DMS 273 treated with DMSO at 0.1 percent for 48 hours (cell line): Measurements from ENCODE around the gene OR7A10.

Experiments
- DNase-seq: peaks from one replicate; lab custom pipeline; 2025; lab: John Stamatoyannopoulos, UW

OR7A10 gene

DNA sequence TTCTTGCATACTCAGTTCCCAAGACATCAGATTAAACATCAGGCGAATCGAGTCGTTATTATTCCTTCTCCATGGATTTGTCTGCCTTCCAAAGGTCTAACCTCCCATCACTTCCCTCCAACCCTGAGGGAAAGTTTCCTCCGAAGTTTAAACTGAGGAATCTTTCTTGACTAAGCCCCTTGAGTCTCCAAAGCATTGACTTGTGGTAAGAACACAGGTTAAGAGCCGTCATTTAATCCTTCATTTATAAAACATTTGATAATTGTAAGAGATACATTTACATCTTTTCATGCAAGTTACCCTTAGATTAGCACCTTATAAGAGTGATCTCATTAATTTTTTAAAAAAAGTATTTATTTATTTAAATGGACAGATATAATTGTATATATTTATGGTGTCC is at the start of gene OR7A10:
OR7A10 (minus strand) TSS at position 101 of the 400 bp plus-strand sequence. CDS start 7,045 bp downstream, outside the sequence.
- no peak for DNase-seq

DNA sequence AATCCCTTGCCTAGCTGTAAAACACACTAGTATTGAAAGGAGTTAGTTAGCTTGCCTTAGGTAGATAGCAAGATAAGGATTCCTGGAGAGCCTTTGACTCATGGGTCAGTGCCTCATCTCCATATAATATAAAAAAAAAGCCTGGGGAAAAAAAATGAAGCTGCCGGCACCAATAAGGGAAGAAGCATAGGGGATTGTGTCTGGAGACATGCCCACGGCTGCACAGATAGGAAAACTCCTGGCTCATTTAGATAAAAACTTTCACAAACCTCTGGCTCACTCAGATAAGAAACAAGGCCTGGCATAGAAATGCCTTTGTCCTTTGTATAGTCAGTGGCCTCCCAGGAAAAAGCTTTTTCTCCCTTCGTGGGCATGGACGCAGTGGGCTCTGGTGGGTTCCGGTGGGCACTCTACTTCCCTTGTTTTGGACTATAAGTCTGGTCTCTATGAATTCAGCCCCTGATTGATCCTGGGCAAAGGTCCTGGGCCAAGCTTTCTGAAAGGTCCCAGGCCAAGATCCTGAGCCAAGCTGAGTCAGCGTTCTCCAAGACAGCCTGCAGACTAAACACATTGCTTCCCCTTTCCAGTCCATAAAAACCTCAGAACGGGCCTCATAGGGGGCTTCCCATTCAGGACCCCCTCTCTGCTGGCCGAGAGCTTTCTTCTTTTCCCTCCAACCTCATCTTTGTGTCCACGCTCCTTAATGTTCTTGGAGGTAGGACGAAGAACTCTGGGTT is 42.1 kb upstream of the OR7A10 start:
- DNase-seq: no peak

DNA sequence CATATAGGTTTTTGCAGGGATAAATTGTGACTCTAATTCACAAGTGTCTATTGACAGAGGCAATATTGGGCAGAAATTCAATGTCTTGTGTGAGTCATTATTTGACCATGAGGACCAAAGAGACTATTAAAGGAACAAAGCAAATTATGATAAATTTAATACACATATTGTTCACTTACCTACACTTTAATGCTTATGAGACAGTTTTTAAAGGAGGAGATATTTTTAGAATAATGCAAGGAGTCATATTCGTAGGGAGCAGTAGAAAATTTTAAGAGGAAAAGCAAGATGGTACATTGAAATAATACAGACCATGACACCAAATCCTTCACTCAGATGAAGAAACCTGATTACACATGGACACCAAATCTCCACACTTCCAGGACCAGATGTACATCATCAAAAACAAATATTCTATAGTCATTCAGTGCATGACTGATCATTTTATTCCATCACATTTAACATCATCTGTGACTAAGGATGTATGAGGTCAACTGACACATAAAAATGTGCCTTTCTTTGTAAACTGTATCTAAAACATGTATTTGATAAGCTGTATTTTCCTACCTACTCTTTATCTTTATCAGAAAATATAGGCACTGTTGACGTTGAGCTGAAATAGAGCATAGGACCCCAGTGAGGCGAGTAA is 41.4 kb upstream of the OR7A10 start:
- no peak for DNase-seq

DNA sequence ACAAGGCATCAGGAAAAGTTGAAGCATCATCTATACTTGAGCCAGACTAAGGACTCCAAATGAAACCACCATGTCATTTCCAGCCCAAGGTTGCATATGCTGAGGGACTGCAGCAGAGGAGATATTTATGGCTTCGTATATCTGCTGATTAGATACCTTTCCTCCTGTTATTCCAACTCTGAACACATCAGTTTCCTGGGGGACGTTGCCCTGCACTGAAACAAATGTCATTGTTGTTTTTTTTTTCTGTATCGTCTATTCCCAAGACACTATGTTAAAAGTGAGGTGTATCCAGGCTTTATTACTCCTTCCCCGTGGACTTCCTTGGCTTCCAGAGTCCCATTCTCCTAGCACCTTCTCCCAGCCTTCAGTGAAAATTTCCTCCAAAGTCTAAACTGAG is 37.3 kb upstream of the OR7A10 start, which contains the start of gene OR7A17:
OR7A17 (minus strand) TSS at position 101 of the 400 bp plus-strand sequence. CDS start 4,777 bp downstream, outside the sequence.
- no peak for DNase-seq

DNA sequence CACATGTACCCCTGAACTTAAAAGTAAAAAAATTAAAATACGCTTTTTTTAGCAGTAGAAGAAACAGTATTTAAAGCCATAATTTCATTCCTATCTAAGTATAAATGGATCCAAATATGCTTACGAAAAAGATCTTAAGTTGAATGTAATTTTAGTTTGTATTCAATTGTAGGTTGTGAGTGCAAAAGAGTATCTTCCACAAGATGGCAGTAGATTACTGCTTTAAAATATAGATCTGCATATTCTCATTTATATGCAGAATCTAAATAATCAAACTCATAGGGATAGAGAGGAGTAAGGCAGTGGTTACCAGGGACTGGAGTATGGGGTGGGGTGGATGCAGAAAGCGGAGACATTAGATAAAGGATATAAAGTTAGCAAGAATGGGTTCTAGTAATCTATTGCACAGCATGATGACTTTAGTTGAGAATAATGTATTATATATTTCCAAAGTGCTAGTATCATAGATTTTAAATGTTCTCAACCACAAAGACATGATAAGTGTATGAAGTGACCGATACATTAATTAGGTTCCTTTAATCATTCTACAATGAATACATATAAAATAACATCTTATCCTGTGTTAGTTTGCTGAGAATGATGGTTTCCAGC is 23.0 kb upstream of the OR7A10 start:
- DNase-seq: no peak

DNA sequence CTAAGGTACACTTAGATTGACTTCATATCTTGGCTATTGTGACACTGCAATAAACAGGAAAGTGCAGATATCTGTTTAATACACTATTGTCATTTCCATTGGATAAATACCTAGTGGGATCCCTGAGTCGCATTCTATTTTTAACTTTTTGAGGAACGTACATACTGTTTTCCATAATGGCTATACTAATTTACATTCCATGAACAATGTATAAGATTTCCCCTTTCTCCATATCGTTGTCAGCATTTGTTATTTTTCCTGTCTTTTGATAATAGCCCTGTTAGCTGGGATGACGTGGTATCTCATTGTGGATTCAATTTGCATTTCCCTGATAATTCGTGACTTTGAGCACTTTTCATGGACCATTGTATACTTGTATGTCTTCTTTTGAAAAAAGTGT is 19.8 kb upstream of the OR7A10 start:
- no peak for DNase-seq

DNA sequence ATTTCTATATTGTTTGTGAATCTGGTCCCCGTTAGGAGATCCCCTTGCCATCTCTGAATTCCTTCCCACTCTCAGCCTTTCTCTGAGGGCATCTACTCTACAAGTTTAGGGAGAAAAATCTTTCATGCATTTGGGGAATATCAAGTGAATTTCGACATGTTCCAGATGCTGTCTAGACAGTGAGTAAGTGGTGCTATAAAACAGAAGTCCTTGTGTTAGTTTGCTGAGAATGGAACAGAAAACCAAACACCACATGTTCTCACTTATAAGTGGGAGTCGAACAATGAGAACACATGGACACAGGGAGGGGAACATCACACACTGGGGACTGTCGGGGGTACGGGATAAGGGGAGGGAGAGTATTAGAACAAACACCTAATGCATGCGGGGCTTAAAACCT is 5.1 kb downstream of the OR7A10 start:
- DNase-seq: no peak

DNA sequence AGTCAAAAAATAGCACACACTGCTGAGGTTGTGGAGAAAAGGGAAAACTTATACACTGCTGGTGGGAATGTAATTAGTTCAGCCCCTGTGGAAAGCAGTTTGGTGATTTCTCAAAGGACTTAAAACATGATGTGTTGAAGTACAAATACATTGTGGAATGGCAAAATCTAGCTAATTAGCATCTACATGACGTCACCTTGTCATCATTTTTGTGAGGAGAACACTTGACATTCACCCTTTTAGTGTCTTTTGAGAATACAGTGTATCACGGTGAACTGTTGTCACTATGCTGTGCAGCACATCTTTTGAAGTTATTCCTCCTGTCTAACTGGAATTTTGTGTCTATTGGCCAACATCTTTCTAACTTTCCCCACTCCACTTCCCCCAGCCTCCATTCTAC is 5.6 kb downstream of the OR7A10 start:
- no peak for DNase-seq

DNA sequence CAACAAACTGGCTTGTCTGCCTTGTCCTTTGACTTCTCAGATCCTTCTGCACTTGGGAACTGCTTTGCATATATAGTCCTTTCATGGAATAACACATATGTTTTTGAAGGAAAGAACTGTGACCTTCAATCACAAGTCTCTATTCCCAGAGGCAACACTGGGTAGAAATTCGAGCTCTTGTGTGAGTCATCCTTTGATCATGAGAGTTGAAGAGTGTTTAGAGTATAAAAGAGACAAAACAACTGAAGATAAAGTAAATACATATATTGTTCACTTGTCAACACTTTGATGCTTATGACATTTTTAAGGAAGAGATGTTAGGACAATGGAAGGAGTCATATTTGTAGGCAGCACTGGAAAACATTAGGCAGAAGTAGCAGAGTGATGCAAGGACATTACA is 8.5 kb downstream of the OR7A10 start:
- DNase-seq: no peak

DNA sequence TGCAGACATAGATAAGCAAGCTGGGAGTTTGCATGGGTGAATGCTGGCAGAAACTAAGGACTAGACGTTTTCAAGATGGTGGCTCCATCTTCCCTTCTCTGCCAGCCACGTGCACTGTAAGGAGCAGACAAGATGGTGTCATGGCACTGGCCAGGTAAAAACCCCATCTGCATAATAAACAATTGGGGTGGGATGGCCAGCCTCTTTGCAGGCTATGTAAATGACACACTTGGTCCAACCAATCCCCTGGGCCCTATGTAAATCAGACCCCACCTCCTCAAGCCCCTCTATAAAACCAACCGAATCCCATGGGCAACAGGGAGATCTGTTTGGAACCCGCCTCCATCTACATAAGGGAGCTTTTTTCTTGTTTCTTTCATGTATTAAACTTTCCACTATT is 11.3 kb downstream of the OR7A10 start:
- no peak for DNase-seq

DNA sequence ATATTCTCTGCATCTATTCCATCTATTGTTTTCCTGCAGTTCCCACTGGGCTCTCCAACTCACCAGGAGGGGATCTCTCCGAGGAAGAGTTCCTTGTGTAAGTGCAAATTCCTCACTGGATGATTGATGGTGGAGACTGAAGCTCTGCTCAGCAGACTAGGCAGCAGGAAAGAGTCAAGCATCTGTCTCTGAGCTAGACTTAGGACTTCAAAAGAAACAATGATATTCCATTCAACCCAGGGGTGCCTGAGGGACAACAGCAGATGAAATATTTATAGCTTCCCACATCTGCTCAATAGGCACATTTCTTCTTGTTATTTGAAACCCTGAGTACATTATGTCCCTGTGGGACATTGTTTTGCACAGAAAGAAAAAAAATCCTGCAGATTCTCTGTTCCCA is 13.7 kb downstream of the OR7A10 start, which contains the start of the genes OR7A5 and OR7C1:
OR7A5 (minus strand) TSS at position 175 of the 400 bp plus-strand sequence. CDS start 6,944 bp downstream, outside the sequence.
OR7C1 (minus strand) TSS at position 175 of the 400 bp plus-strand sequence. CDS start 35,049 bp downstream, outside the sequence.
- DNase-seq: no peak

DNA sequence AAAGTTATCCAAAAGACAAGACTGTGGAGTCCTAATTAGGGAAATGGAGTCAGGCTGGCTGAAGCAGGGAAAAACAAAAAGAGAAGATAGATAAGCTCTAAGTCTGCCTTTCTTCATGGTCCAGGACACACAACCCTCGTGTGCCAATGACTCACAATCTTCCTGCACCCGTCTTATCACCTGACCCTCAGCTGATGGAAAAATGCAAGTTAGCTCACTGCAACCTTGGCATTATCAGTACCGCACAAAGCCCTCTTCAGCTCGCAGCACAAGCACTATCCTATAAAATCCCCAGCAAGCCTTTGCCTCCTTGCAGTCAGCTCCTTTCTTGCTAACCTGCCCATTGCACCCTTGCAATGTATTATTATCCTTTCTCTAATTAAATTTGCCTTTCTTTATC is 18.0 kb downstream of the OR7A10 start:
- DNase-seq: no peak

DNA sequence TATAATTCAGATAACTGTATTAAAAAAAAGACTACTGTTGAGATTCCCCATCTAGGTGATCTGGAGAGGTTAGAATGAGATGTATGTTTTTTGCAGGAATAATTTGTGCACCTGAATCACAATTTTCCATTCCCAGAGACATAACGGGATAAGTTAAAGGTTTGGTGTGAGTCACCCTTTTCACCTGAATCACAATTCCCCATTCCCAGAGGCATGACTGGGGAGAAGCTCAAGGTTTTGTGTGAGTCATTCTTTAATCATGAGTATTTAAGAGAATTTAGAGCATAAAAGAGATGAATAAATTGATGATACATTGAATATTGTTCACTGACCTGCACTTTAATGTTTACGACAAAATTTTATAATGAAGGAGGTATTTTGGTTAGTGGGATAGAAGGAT is 22.7 kb downstream of the OR7A10 start:
- no peak for DNase-seq

DNA sequence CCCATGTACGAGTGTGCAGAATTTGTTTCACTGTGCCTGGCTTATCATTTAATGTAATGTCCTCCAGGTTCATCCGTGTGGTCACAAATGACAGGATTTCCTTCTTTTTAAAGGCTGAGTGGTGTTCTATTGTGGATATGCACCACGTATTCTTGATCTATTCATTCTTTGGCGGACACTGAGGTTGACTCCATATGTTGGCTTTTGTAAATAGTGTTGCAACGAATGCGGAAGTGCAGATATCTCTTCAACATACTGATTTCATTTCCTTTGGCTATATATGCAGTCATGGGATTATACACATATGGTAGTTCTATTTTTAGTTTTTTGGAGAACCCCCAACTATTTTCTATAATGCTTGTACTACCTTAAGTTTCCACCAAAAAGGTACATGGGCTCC is 26.8 kb downstream of the OR7A10 start:
- DNase-seq: no peak

DNA sequence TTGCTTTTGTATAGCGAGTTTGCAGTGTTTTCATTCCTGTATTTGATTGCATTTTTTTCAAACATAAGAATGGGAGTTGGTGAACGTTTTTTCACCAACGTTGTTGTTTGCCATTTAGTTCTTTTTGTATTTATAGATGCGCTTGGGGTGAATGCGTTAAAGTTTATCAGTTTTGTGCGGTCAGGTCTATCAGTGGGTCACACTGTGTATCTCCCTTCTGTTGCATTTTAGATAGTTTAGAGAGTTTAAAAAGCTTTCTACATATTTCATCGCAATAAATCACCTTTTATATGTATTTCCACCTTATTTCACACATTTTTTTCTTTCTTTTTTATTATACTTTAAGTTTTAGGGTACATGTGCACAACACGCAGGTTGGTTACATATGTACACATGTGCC is 30.1 kb downstream of the OR7A10 start:
- DNase-seq: no peak

DNA sequence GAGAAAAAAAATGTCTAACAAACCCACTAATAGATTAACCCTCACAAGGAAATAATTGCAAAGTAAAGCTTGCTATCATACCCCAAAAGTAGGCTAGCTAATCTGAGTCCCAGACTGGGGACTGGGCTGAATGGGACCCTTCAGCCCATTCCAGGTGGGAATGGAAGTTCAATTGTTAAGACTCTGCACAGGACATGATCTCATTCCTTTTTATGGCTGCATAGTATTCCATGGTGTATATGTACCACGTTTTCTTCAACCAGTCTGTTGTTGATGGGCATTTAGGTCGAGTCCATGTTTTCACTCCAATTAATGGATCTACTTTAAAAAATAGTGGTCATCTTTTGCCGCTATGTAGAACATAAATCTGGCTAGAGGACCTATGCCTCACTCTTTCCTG is 31.7 kb downstream of the OR7A10 start:
- no peak for DNase-seq

DNA sequence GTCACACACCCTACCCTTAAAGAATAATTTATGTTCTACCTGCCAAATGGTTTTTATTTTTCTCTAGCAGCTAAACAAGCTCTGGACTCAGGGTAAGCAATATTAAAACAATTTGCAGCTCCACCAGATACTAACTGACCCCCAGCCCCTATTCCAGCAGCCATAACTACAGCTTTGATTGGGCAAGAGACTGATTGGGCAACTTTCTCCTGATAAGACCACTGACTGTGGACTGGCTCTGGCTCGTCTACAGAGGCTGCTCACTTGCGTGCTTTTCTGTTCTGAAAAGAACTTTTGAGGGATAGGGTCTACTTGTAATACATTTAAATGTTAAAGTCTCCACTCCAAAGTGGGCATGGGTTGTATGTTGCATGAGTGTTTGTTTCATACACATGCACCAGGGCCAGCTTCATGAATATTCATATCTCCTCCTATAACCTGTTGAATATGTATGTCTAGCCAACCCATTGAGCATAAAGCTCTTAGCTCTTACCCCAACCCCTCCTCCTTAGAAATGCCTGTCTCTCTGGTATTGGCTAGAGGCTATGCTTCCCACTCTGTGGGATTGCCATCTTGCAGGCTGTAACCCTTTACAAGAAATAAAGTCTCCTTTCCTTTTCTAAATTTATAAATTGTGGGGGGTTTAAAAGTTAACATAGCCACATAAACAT is 33.6 kb downstream of the OR7A10 start:
- no peak for DNase-seq

DNA sequence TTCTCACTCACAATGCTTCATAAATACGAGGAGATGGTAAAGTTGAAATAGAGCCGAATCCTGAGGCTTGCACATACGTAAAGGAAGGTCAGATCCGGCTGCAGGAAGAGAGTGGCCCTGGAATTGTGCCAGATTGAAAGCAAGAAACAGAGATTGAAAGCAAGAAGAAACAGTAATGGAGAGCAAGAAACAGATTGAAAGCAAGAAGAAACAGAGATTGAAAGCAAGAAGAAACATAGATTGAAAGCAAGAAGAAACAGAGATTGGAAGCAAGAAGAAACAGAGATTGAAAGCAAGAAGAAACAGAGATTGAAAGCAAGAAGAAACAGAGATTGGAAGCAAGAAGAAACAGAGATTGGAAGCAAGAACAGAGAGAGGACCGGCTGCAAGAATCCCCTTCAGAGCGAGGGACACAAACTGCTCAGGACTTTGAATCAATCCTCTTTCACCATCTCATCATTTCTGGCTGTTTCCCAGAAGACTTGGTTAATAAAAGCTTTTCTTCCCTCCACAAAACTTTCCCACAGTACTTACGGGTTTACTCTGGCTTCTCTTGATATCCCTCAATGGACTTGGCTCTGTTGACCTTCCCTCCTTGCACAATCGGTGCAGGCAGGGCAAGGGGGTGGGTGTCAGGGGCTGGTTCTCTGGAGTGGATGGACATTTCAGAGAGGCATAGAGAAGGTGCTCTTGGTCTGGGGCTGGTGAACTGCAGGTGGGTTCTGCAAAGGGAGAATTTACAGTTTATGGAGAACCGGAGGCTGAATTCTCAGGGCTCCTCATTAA is 39.3 kb downstream of the OR7A10 start:
- DNase-seq: no peak

DNA sequence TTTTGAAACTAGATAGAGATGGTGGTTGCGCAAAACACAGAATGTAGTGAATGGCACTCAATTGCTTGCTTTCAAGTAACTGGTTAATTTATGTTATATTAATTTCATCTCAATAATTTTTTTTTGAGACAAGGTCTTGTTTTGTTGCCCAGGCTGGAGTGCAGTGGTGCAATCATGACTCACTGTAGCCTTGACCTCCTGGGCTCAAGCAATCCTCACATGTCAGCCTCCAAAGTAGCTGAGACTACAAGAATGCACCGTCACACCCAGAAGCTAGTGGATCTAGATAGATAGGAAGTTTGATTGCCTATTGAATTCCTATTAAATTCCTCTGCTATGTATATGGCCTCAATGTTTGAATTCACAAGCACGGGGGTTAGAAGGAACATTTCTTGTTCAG is 44.0 kb downstream of the OR7A10 start:
- DNase-seq: no peak

DNA sequence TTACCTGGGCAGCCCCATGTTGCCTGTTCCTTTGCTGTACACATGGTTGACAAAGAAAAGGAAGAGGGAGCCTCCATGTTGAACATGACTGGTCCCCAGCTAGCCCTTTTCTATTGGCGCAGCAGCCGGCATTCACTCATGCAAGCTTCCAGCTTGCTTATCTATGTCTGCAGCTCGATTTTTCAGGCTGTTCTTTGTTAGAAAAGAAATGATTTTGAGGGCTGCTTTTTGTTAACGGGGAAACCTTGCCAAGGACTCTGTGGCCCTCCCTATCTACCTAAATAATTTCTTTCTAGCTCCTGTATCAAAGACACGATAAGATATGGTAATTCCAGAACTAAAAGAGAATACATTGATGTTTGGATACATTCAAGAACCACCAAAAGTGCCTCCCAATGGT is 50.0 kb downstream of the OR7A10 start:
- no peak for DNase-seq

DNA sequence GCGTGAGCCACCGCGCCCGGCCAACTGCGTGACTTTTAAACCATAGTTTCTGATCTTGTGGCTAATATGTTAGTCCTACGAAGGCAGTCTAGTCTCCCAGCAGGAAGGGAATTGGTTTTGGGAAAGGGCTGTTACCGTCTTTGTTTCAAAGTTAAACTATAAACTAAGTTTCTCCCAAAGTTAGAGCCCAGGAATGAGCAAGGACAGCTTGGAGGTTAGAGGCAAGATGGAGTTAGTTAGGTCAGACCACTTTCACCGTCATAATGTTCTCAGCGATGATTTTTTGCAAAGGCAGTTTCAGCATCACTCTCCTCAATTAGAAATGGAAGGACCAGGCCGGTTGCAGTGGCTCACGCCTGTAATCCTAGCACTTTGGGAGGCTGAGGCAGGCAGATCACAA is 52.7 kb downstream of the OR7A10 start:
- DNase-seq: no peak
